Peyer's patch (tissue), 4 donors: ENCODE measurements around the gene KCNMA1. TPM values are rescaled to one million over a fixed set of nuclear protein-coding genes. Genes with fewer than 3 reads are reported as not detected.

Source experiments
- DNase-seq, 3 donors: peaks; one replicate each; pipeline ENCODE4 v3.0.0-alpha.2; 2017 to 2019
- H3K27ac ChIP-seq, 4 donors: fragments of 200-600 bp; sonication (generic); one replicate each; pipeline ENCODE4 v1.5.1; 2016 to 2019
- H3K27me3 ChIP-seq, 2 donors: fragments of 200-600 bp; sonication (generic); one replicate each; pipeline ENCODE4 v1.5.1; 2019
- H3K36me3 ChIP-seq, 3 donors: fragments of 200-600 bp; sonication (generic); one replicate each; pipeline ENCODE4 v1.5.1; 2016 to 2019
- H3K4me1 ChIP-seq, 4 donors: fragments of 200-600 bp; sonication (generic); one replicate each; pipeline ENCODE4 v1.5.1; 2016 to 2019
- H3K4me3 ChIP-seq, 4 donors: fragments of 200-600 bp; sonication (generic); 1 replicate in 3 of 4; 2 replicates in 1 of 4; pipeline ENCODE4 v1.5.1; 2016 to 2019; ENCODE audit warnings: mild to moderate bottlenecking in 1 of 4
- H3K9me3 ChIP-seq, 4 donors: fragments of 200-600 bp; sonication (generic); one replicate each; pipeline ENCODE4 v1.5.1; 2016 to 2019; ENCODE audit warnings: mild to moderate bottlenecking in 1 of 4
- POLR2A ChIP-seq, 2 donors: fragments of 450-650 bp; IDR thresholded peaks; one replicate each; pipeline ENCODE4 v1.5.1; 2017; ENCODE audit warnings: antibody characterized with exemption in 2 of 2, mild to moderate bottlenecking in 2 of 2, moderate library complexity in 2 of 2
- total RNA-seq, 4 donors: library from RNA; depleted of rRNA; stranded (reverse); fragments of >200 nt; gene quantifications; one replicate each; pipeline ENCODE4 v1.1.0, GENCODE V29; 2016
- TF ChIP-seq, protein P1 (sequence below), 6 experiments: fragments of 450-650 bp in 4 of 6; fragments of 200-600 bp in 2 of 6; sonication (generic) in 1 of 6; IDR thresholded peaks; one replicate each; pipeline ENCODE4 v1.5.1; 2017 to 2019; ENCODE audit warnings: antibody characterized with exemption in 6 of 6, mild to moderate bottlenecking in 3 of 6, moderate library complexity in 1 of 6

The KCNMA1 gene
- total RNA-seq, 4 donors from 2014 or later = 17.8 to 29.1 (median 23.9) TPM

DNA sequence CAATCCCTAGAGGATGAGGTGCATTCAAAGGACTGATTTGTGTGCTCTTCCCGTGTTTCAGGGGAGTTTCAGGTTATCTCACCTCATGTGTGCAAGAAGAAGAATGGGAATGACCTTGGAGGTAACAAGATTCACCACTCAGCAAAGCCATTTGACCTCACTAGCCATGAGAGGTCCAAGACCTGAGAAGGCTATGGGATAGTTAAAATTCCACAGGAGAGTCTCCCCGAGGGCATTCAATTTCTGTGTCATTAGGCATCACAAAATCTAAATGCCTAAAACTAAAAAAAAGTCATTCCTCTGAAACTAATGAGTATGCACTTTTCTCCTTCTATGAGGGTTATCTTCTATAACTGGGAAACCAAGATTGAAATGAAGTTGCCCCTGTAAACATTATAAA lies 433.4 kb downstream of the KCNMA1 start:
- no peaks in the 10 kb centered on the region for H3K27me3 ChIP-seq
- H3K4me1 ChIP-seq = no peaks in the 10 kb centered on the region
- no peak overlapping the region for H3K27ac ChIP-seq
- H3K9me3 ChIP-seq = no peaks in the 10 kb centered on the region
- no peak overlapping the region for H3K4me3 ChIP-seq
- H3K36me3 ChIP-seq = no peaks in the 10 kb centered on the region
- no peak for DNase-seq
- no peak for TF ChIP-seq POLR2A (IDR thresholded peaks at IDR 0.05)
- TF ChIP-seq, protein P1, sequence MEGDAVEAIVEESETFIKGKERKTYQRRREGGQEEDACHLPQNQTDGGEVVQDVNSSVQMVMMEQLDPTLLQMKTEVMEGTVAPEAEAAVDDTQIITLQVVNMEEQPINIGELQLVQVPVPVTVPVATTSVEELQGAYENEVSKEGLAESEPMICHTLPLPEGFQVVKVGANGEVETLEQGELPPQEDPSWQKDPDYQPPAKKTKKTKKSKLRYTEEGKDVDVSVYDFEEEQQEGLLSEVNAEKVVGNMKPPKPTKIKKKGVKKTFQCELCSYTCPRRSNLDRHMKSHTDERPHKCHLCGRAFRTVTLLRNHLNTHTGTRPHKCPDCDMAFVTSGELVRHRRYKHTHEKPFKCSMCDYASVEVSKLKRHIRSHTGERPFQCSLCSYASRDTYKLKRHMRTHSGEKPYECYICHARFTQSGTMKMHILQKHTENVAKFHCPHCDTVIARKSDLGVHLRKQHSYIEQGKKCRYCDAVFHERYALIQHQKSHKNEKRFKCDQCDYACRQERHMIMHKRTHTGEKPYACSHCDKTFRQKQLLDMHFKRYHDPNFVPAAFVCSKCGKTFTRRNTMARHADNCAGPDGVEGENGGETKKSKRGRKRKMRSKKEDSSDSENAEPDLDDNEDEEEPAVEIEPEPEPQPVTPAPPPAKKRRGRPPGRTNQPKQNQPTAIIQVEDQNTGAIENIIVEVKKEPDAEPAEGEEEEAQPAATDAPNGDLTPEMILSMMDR (IDR thresholded peaks at IDR 0.05) = no peak

DNA sequence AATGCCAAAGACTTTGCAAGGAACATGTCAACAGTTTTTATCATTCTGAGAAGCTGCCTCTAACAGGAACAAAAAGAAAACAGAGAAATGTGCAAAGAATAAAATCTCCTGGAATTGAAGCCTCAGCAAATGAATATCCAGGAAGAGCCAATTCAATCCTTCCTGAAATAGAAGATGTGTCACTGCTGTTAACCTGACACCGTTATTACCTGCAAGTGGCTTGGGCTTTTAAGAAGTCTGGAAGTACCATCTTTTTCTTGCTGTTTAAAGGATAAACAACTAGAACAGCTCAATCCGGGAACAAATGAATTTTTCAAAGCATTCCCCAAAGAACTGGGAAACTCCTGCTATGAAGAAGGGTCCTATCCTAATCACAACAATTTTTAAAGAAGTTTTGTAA lies 434.8 kb downstream of the KCNMA1 start:
- H3K27ac ChIP-seq = no peak overlapping the region
- DNase-seq = no peak
- no peak for TF ChIP-seq POLR2A (IDR thresholded peaks at IDR 0.05)
- TF ChIP-seq, protein P1 (IDR thresholded peaks at IDR 0.05) = no peak
- no peaks in the 10 kb centered on the region for H3K9me3 ChIP-seq
- no peak overlapping the region for H3K4me3 ChIP-seq
- no peaks in the 10 kb centered on the region for H3K27me3 ChIP-seq
- no peaks in the 10 kb centered on the region for H3K4me1 ChIP-seq
- no peaks in the 10 kb centered on the region for H3K36me3 ChIP-seq

DNA sequence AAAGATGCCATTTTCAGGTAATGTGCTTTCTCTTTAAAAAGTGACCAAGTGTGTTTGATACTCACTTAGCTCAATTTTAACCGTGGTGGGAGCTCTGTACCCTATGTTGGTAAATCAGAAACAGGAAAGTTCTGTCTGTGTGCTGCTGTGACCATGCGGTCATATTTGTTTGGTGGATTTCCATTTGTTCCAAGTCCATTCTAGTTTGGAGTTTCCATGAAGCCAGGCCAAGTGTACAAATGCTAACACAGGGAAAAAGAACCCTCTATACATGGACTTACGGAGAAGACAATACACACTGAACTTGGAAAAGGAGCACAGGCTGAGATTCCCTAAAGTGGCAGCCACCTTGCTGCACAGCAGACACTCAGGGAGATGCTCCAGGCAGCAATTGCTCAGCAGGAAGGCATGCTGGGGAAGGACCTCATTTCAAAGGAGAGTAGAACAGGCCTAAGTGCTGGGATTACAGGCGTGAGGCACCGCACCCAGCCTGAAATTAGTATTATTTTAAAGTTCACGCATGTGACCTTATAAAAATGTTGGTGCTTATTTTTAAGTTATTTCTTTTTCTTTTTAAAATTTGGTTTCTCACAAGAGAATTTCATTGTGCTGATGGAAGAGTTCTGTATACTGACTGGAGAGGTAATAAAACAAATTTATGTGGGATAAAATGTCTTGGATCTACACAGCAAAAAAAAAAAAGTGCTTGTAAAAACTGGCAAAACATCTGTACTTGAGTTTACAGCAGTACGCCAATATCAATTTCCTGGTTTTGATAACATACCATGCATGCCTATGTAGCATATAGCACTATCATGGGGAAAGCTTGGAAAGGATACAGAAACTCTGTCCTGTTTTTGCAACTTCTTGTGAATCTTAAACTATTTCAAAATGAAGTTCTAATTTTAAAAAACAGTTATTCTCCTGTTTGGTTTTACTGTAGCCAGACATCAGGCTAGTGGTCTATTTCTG lies 436.2 kb downstream of the KCNMA1 start:
- Histone ChIP-seq H3K9me3 (no peaks in the 10 kb centered on the region), H3K27ac (peak overlapping the region in 1 of 4 donors; percentile 10), H3K4me1 (no peaks in the 10 kb centered on the region), H3K4me3 (no peak overlapping the region), H3K36me3 (no peaks in the 10 kb centered on the region), H3K27me3 (no peaks in the 10 kb centered on the region)
- TF ChIP-seq, protein P1 (IDR thresholded peaks at IDR 0.05) = no peak
- no peak for TF ChIP-seq POLR2A (IDR thresholded peaks at IDR 0.05)
- no peak for DNase-seq

DNA sequence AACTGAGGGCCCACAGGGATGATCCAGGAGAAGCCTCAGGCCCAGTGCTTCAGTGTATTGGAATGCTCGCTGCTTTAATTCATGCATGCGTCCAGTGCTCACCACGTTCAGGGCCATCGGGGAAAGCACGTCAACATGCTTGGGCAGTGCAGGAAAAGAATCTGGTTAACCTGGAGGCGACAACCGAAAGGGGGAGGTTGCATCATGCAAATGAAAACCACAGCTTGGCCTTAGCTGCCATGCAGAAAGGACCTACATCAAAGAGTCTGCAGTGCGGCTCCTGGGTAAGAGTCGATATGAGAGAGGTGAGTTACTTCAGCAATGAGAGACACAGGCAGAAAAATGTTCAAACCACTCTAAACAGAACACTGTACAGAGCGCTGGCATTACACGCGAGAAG lies 440.1 kb downstream of the KCNMA1 start:
- DNase-seq = no peak
- Histone ChIP-seq H3K9me3 (no peaks in the 10 kb centered on the region), H3K36me3 (no peaks in the 10 kb centered on the region), H3K4me3 (no peak overlapping the region), H3K27ac (peak overlapping the region in 1 of 4 donors; percentile 24), H3K4me1 (no peaks in the 10 kb centered on the region), H3K27me3 (no peaks in the 10 kb centered on the region)
- TF ChIP-seq, protein P1 (IDR thresholded peaks at IDR 0.05) = no peak
- TF ChIP-seq POLR2A (IDR thresholded peaks at IDR 0.05) = no peak

DNA sequence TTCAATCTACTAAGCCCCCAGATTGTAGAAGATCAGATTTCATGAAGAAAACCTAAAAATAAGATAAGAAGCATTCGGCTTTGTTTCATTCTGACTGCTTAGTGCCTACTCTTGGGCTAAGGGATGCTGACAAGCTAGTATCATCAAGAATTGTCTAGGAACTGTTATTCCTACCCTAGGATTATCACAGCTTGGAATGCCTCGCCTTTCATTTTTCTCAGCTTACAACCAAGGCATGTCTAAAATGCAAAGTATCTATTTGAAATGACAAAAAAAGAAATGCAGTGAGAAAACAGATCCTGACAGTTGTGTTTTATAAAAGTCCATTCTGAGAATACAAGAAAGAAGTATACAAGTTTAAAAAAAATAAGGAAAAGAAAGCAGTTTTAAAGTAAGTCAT lies 441.0 kb downstream of the KCNMA1 start:
- no peaks in the 10 kb centered on the region for H3K27me3 ChIP-seq
- H3K4me1 ChIP-seq = no peaks in the 10 kb centered on the region
- no peaks in the 10 kb centered on the region for H3K9me3 ChIP-seq
- no peak for DNase-seq
- no peaks in the 10 kb centered on the region for H3K36me3 ChIP-seq
- no peak overlapping the region for H3K4me3 ChIP-seq
- TF ChIP-seq, protein P1 (IDR thresholded peaks at IDR 0.05) = no peak
- no peak for TF ChIP-seq POLR2A (IDR thresholded peaks at IDR 0.05)
- H3K27ac ChIP-seq = peak overlapping the region in 1 of 4 donors; percentile 59
